HEK293 (cell line): ENCODE data around the gene ARMH4.

Source experiments
- PATZ1 ChIP-seq: fragments of 450-650 bp; formaldehyde crosslinking; IDR thresholded peaks from 2 replicates; pipeline ENCODE4 v1.5.1; 2016; ENCODE audit warnings: missing biosample characterization, missing genetic modification characterization
- SP7 ChIP-seq: fragments of 450-650 bp; formaldehyde crosslinking; IDR thresholded peaks from 2 replicates; pipeline ENCODE4 v1.5.1; 2016; ENCODE audit warnings: missing biosample characterization, missing genetic modification characterization
- ZBTB11 ChIP-seq: fragments of 450-650 bp; formaldehyde crosslinking; conservative IDR thresholded peaks from 2 replicates; pipeline ENCODE4 v1.5.1; 2016; ENCODE audit warnings: low read depth, missing biosample characterization, missing genetic modification characterization
- ZEB2 ChIP-seq: fragments of 450-650 bp; formaldehyde crosslinking; IDR thresholded peaks from 2 replicates; pipeline ENCODE4 v1.5.1; 2016; ENCODE audit warnings: missing biosample characterization, missing genetic modification characterization
- ZNF10 ChIP-seq: fragments of 450-650 bp; formaldehyde crosslinking; IDR thresholded peaks from 2 replicates; pipeline ENCODE4 v1.5.1; 2017; ENCODE audit warnings: missing biosample characterization, missing genetic modification characterization
- ZNF292 ChIP-seq: fragments of 450-650 bp; formaldehyde crosslinking; IDR thresholded peaks from 2 replicates; pipeline ENCODE4 v1.5.1; 2016; ENCODE audit warnings: low read depth, missing biosample characterization, missing genetic modification characterization, borderline replicate concordance
- ZNF350 ChIP-seq: fragments of 450-650 bp; formaldehyde crosslinking; IDR thresholded peaks from 2 replicates; pipeline ENCODE4 v1.5.0; 2017; ENCODE audit warnings: missing biosample characterization, mild to moderate bottlenecking, missing genetic modification characterization
- ZSCAN23 ChIP-seq: fragments of 450-650 bp; formaldehyde crosslinking; IDR thresholded peaks from 2 replicates; pipeline ENCODE4 v1.5.1; 2016; ENCODE audit warnings: missing biosample characterization, missing genetic modification characterization
- TF ChIP-seq, protein P1 (sequence below): fragments of 450-650 bp; formaldehyde crosslinking; IDR thresholded peaks from 2 replicates; pipeline ENCODE4 v1.5.1; 2016; ENCODE audit warnings: missing biosample characterization, missing genetic modification characterization
- TF ChIP-seq, protein P2 (sequence below): fragments of 450-650 bp; formaldehyde crosslinking; IDR thresholded peaks from 2 replicates; pipeline ENCODE4 v1.5.1; 2017; ENCODE audit warnings: missing biosample characterization, missing genetic modification characterization

DNA sequence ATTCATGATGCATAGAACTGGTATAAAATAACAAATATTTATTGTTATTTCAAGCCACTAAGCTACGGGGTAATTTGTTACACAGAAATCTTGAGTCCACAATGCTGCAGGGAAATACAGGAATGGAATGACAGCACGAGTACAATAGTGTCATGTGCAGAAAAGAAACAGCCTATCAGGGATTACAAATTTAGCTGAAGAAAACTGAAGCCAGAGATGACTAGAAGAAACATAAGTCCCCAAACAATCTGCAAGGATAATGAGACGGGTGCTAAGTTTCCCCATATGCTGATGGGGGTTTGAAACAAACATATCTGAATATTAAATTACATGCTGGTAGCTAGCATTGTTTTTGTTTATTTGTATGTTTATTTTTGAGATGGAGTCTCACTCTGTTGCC lies 8.9 kb downstream of the ARMH4 start:
- TF ChIP-seq ZEB2 (tag by site-specific recombination) (no peak), ZNF10 (no peak), ZNF350 (no peak), ZBTB11 (tag by site-specific recombination) (no peak), ZSCAN23 (tag by site-specific recombination) (no peak), PATZ1 (no peak), SP7 (tag by site-specific recombination) (no peak), ZNF292 (no peak)
- TF ChIP-seq, protein P1, sequence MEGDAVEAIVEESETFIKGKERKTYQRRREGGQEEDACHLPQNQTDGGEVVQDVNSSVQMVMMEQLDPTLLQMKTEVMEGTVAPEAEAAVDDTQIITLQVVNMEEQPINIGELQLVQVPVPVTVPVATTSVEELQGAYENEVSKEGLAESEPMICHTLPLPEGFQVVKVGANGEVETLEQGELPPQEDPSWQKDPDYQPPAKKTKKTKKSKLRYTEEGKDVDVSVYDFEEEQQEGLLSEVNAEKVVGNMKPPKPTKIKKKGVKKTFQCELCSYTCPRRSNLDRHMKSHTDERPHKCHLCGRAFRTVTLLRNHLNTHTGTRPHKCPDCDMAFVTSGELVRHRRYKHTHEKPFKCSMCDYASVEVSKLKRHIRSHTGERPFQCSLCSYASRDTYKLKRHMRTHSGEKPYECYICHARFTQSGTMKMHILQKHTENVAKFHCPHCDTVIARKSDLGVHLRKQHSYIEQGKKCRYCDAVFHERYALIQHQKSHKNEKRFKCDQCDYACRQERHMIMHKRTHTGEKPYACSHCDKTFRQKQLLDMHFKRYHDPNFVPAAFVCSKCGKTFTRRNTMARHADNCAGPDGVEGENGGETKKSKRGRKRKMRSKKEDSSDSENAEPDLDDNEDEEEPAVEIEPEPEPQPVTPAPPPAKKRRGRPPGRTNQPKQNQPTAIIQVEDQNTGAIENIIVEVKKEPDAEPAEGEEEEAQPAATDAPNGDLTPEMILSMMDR (tag by site-specific recombination): no peak
- TF ChIP-seq, protein P2, sequence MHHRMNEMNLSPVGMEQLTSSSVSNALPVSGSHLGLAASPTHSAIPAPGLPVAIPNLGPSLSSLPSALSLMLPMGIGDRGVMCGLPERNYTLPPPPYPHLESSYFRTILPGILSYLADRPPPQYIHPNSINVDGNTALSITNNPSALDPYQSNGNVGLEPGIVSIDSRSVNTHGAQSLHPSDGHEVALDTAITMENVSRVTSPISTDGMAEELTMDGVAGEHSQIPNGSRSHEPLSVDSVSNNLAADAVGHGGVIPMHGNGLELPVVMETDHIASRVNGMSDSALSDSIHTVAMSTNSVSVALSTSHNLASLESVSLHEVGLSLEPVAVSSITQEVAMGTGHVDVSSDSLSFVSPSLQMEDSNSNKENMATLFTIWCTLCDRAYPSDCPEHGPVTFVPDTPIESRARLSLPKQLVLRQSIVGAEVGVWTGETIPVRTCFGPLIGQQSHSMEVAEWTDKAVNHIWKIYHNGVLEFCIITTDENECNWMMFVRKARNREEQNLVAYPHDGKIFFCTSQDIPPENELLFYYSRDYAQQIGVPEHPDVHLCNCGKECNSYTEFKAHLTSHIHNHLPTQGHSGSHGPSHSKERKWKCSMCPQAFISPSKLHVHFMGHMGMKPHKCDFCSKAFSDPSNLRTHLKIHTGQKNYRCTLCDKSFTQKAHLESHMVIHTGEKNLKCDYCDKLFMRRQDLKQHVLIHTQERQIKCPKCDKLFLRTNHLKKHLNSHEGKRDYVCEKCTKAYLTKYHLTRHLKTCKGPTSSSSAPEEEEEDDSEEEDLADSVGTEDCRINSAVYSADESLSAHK (tag by site-specific recombination): no peak
